HUDEP-2 (cell line): ENCODE measurements around the gene MRPS24.
"Not testable (repeated sequence)": the region's sequence is repeated elsewhere in the genome, so short reads cannot be mapped to it uniquely, and the experiment has no call there.

ENCODE experiments used
- DNase-seq, 76 experiments: peaks; one replicate each; lab custom pipeline; 2025; ENCODE audit not compliant: unreplicated experiment in 76 of 76; lab: John Stamatoyannopoulos, UW

The MRPS24 gene

DNA sequence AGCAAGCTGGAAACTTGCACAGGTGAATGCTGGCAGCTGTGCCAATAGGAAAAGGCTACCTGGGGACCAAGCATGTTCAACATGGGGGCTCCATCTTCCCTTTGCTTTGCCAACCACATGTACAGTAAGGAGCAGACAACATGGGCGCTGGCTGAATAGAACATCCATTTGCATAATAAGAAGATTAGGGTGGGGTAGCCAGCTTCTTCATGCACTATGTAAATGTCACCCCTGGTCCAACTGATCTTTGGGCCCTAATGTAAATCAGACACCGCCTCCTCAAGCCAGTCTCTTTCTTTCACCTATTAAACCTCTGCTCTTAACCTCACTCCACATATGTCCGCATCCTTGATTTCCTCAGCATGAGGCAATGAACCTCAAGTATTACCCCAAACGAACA is 26.0 kb downstream of the MRPS24 start:
- no peak for DNase-seq

DNA sequence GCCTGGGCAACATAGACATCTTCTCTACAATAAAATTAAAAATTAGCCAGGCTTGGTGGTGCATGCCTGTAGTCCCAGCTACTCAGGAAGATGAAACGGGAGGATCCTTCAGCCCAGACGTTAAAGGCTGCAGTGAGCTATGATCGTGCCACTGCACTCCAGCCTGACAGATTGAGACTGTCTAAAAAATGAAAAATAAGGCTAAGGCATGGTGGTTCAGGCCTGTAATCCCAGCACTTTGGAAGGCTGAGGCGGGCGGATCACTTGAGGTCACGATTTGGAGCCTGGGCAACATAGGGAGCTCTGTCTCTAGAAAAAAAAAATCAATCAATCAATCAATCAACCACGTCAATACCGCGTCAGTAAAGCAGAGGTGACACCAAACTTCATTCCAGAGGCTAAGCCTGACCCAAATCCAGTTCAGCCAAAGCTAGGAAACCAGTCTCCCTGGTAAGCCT is 31.1 kb downstream of the MRPS24 start:
- DNase-seq, result no peak

DNA sequence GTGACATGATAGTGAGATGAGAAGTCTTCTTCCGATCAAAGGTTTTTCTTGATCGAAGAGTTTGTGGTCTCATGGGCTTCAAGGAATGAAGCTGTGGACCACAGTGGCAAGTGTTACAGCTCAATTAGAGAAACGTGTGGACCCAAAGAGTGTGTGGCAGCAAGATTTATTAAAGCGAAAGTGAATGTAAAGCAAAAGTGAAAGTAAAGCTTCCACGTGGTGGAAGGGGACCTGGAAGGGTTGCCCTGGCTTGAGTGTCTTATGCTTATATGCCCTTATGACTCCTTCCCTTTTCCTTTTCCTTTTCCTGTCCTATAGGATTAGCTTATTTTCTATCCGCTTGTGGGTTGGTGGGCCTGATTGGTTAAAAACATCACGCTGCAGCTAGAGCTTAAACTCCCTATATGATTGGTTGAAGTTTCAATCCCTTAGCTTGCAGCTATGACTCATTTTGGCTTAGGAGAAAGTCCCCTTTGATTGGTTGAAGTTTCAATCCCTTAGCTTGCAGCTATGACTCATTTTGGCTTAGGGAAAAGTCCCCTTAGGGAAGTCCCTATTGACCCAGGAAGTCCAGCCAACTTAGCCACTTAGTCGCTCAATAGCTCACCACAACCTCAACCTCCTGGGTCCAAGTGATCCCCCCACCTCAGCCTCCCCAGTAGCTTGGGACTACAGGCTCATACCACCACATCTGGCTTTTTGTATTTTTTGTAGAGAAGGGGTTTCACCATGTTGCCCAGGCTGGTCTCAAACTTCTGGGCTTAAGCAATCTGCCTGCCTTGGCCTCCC is 34.7 kb downstream of the MRPS24 start:
- peak in 6 of 76 experiments; percentile 3 to 26 (median 20) for DNase-seq

- not testable (repeated sequence) for DNase-seq
Observed at GRCh38 chr7:43830917-43831316, 38.4 kb downstream of the MRPS24 start.

DNA sequence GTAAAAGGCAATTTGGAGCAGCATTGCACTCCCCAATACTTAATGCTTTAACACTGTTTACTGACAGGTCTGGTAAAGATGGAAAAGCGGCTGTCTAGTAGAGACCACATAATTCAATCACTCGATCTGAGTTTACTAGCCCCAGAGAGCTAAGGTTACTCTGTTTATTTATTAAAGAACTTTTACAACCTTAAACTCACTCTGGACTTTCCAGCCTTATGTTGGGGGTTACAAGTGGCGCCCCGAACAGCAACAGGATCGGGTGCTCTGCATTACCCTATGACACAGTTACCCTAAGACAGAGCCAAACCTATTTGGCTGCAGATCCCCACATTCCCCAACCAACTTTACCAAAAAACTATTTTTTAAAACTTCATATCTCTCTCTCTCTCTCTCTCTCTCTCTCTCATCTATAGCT is 43.9 kb downstream of the MRPS24 start:
- no peak for DNase-seq

DNA sequence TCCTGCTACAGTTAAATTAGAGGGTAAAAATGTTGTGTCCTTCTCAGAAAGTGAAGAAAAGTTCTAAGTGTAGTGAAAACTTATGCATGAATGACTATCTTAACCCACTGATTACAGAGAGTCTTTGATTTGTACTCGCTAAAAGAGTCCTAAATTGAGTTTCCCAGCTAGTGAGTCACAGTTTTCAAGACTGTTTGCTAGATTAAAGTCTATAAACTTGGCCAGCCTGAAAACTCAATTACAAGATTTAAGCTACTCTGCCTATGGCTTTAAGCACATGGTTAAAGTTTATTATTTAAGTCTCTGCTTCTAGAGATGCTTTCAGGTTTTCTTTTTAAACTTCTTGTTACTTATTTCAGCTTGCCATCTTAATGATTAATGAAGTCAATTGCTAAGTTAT is 44.4 kb downstream of the MRPS24 start:
- DNase-seq, result no peak

GRCh38 chr7:43824513-43824912 is 44.8 kb downstream of the MRPS24 start:
- peak in 2 of 76 experiments; percentile 11 to 13 for DNase-seq

- no peak for DNase-seq
Observed at GRCh38 chr7:43823941-43824340, 45.4 kb downstream of the MRPS24 start.

DNA sequence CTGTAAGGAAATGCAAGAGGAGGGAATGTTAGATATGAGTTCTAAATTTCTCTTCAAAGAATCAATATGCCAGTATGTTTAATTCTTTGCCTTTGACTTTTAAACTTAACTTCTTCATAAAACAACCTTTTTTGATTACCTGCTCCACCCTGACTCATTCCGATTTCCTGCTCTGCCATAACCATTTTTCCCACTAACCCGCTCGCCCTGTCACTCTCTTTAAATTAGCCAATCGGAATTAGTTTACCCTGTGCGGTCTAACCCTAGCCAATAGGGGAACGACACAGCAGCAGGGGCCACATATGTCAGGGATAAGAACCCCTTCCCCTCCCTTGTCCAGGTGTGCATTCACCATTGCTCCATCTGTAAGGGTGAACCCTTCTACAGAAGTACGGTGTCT is 45.9 kb downstream of the MRPS24 start:
- DNase-seq, result not testable (repeated sequence)
